GM15510 (cell line): ENCODE results near the gene HDAC10.
A peak's percentile ranks its signal among the peaks of the same experiment; 100 is the strongest.

Experiments
- POLR2A ChIP-seq: IDR thresholded peaks from 3 replicates; pipeline ENCODE4 v1.6.1; 2011; ENCODE audit warnings: borderline replicate concordance; ENCODE audit not compliant: insufficient read length; ENCODE audit errors: extremely low read depth

HDAC10 gene

GRCh38 chr22:50202130-50202666 is 48.9 kb downstream of the HDAC10 start:
- TF ChIP-seq POLR2A, result no peak

GRCh38 chr22:50201191-50202129 is 49.6 kb downstream of the HDAC10 start:
- no peak for TF ChIP-seq POLR2A

- TF ChIP-seq POLR2A, result peak; percentile 77
These were observed 50.4 kb downstream of the HDAC10 start, which contains the start of gene SELENOO for GRCh38 chr22:50200461-50201190. SELENOO (plus strand) TSS chr22:50201011; CDS start chr22:50201037, 26 bp downstream.

DNA sequence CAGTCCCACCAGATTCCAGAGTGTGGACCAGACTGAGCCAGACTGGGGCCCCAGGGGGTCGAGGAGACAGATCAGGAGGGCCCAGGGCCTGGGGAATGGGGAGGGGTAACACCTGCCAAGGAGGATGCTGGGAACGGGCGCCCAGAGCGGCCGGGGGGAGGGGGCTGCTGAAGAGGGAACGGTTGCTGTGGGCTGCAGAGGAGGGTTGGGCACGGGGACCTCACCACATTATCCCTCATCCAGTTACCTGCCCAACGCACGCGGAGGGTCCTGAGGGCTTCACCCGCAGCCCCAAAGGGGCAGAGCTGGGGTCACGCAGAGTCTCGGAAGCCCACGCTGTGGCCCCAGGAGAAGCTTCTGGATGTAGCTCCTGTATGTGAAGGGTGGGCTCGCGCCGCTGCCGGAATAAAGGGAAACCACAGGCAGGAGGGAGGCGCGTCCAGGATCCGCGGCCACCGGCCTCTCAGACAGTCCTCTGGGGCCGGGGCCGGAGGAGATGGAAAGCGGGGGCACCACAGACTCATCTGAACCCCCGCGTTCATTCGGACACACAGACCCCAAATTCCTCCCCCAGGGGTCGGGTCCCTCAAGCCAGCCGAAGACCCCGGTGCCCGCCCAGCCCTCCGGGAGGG is 51.1 kb downstream of the HDAC10 start:
- TF ChIP-seq POLR2A, result no peak

DNA sequence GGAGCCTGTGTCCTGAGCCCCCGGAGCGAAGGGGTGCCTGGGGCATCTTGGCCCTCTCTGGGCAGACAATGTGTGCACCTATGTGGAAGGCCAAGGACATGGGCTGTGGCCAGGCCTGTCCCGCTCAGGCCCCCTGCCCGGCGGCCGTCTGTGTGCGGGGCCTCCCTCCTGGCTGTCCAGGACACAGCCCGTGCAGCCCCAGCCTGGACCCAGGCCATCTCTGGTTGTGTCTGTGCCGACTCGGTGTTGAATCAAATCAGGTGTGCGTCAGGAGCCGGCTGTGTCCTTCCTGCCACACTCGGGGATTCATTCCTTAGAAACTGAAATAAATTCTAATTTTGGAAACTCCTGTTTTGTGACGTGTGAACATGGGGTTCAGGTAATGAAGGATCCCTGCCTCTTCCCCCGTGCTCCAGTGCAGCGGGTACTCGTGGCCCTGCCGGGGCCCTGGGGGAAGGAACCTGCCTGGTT is 51.8 kb downstream of the HDAC10 start:
- TF ChIP-seq POLR2A, result no peak

GRCh38 chr22:50198624-50199017 is 52.4 kb downstream of the HDAC10 start:
- TF ChIP-seq POLR2A, result peak; percentile 14

DNA sequence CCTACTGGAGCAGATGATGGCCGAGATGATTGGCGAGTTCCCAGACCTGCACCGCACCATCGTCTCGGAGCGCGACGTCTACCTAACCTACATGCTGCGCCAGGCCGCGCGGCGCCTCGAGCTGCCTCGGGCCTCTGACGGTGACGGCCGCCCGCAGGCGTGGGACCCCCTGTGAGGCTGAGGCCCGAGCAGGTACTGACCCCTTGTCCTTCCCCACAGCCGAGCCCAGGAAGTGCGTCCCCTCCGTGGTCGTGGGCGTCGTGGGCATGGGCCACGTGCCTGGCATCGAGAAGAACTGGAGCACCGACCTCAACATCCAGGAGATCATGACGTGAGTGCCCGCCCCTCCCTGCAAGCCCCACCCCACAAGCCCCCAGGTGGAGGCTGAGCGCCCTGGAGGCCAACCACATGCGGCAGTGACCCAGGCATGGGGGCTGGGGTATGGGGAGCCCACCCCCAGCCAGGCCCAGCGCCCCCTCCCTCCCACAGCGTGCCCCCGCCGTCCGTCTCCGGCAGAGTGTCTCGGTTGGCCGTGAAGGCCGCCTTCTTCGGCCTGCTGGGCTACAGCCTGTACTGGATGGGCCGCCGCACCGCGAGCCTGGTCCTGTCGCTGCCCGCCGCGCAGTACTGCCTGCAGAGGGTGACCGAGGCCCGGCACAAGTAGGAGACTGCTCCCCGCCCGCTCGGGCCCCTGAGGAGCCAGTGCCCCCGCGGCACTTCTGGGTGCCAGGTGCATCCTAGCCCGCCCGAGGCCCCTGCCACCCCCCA is 53.0 kb downstream of the HDAC10 start:
- no peak for TF ChIP-seq POLR2A

GRCh38 chr22:50197000-50197800 is 53.9 kb downstream of the HDAC10 start:
- TF ChIP-seq POLR2A, result no peak

DNA sequence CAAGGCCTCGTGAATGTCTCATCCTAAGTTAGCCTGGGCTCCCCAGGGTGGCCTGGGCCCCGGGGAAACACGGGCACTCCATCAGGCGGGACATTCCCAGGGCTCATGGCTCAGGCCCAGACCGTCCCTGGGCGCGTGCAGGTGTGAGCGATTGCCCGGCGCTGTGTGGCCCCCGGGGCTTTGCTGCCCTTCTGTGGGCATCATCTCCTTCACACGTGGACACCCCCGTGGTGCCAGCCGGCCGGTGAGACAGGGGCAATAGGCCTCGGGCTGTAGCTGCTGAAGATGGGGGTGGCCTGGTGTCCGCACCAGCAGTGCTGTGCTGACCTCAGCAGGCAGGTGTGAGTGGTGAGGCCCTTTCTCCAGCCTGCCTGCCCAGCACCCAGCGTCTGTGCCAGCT is 54.8 kb downstream of the HDAC10 start:
- no peak for TF ChIP-seq POLR2A
